GM19438 (cell line): ENCODE results near the gene TAAR1.
"Not testable (repeated sequence)": the region's sequence is repeated elsewhere in the genome, so short reads cannot be mapped to it uniquely, and the experiment has no call there.

Source experiments
- ATAC-seq: cut with Tn5 transposase; IDR thresholded peaks from one replicate; pipeline ENCODE4 v1.9.1; 2021; ENCODE audit warnings: low read depth; ENCODE audit not compliant: unreplicated experiment

TAAR1 gene, protein sequence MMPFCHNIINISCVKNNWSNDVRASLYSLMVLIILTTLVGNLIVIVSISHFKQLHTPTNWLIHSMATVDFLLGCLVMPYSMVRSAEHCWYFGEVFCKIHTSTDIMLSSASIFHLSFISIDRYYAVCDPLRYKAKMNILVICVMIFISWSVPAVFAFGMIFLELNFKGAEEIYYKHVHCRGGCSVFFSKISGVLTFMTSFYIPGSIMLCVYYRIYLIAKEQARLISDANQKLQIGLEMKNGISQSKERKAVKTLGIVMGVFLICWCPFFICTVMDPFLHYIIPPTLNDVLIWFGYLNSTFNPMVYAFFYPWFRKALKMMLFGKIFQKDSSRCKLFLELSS

DNA sequence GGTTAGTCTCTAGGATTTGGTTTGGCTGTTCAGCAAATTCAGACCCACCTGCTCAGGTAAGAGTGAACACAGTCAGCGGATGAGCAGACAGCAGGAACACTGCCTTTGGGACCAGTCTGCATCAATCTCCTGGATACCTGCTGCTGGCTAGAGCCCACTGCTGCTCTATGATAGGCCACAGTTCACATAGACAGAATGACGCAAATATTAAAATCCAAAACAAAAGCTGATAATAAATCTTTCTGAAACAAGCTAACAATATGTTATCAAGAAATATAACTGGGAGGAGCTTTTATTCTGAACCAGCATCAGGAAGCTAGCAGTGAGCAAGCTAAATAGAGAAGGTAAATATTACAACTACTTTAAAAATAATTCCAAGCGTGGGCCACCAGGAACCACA is at the start of gene TAAR1:
Gene TAAR1 (minus strand): TSS at position 101 of the 400 bp plus-strand sequence. CDS start 13,179 bp downstream, outside the sequence.
- no peak for ATAC-seq

DNA sequence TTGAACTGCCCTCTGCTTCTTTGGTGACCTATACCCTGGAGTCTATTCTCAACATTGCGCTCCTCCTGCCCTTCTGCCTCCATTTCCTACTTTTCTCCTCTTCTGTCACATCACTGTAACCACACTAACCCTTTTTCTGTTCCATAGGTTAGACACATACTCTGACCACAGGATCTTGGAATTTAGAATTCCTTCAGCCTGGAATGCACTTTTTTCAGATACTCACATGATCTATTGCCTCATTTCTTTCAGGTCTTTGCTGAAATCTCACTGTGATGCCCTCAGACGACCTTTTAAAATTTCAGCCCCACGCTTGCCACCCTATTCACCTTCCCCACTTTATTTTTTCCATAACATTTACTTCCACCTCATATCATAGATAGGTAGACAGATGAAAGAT is 49.8 kb upstream of the TAAR1 start:
- ATAC-seq, result no peak

DNA sequence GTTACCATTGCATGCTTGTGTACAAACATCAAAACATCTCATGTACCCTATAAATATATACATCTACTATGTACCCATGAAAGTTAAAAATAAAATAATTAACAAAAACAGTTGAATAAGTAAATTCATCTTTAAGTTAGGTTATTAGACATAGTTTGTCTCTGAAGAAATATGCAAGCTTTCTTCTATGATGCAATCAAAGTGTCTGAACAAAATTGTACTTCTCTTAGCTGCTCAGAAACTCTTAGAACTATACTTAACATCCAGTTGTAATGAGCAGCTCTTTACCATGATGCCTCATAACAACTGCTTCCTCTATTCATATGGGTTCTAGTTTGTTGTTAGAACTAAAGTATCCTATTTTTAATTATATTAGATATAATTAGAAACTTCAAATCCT is 49.0 kb upstream of the TAAR1 start:
- no peak for ATAC-seq

DNA sequence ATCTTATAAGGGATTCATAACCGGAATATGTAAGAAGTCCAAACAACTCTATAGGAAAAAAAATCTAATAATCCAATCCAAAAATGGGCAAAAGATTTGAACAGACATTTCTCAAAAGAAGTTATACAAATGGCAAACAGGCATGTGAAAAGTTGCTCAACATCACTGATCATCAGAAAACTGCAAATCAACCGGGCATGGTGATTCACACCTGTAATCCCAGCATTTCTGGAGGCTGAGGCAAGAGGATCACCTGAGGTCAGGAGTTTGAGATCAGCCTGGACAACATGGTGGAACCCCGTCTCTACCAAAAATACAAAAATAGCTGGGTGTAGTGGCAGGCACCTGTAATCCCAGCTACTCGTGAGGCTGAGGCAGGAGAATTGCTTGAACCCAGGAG is 47.8 kb upstream of the TAAR1 start:
- ATAC-seq, result not testable (repeated sequence)

DNA sequence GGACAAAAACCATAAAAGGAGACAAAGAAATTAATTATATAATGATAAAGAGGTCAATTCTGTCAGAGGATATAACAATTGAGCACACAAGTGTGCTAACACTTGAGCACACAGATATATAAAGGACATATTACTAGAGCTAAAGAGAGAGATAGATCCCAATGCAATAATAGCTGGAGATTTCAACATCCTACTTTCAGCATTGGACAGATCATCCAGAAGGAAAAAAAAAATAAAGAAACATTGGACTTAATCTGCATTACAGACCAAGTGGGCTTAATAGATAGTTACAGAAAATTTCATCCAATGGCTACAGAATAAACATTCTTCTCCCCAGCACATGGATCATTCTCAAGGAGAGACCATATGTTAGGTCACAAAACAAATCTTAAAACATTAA is 45.0 kb upstream of the TAAR1 start:
- no peak for ATAC-seq

DNA sequence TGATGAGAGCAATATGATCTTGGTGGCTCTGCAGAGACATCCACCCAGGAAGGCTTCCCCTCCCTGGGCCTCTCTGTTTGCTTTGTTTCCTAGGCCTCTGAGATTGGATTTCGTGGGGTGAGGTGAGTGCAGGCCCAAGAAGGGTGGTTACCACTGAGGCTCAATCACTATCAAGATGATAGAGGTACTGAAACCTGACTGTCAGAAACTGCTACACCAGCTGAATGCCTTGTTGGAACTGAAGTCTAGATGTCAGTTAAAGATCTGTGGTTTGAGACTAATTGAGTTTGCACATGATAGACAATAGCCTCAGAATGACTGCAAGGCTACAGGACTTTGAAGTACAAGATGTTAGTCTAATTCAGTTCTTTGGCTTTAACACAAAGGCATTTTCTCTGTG is 39.6 kb upstream of the TAAR1 start:
- ATAC-seq, result no peak

DNA sequence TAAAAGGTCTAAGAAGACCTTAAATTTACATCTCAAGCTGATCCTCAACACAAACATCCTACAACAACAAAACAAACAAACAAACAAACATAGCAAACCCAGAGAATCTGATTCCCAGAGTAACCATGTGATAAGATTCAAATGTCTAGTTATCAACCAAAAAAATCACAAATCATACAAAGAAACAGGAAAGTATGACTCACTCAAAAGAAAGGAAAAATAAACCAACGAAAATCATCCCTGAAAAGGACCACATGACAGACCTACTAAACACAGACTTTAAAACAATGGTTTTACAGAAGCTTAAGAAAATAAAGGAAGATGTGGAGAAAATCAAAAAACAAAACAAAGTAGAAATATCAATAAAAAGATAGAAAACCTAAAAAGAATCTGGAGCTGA is 36.8 kb upstream of the TAAR1 start:
- ATAC-seq, result no peak

DNA sequence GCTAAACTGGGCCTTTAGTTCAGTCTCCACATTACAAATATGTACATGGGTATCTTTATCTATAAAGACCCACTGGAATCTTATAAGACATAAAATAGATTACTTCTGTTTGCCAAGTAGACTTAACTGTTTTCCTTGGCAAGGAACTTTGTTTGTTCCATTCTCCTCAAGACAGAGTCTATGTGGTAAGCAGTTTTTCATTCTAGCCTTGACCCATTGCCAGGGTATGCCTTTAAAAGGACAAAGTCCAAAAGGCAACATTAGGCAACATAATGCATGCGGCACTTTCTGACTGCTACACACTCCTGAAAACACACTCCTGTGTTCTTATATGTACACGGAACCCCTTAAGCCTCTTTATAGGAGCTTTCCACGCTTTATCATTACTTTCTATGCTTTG is 34.5 kb upstream of the TAAR1 start:
- ATAC-seq, result no peak

DNA sequence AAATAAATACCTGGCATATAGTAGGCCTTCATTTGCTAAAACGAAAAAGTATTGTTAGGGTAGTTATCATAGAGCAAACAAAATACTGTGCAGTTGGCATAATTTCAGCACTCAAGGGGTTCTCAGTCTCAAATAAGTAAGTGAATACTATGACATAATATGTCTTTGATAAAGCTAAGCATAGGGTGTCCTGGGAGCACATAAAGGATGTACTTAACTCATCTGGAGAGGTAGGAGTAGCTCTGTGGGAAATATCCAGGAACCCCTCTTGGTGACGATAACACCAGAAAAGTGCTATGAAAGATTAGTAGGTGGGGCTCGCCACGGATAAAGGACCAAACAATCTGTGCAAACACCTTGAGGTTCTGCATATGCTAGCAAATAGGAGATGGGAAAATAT is 31.7 kb upstream of the TAAR1 start:
- no peak for ATAC-seq

DNA sequence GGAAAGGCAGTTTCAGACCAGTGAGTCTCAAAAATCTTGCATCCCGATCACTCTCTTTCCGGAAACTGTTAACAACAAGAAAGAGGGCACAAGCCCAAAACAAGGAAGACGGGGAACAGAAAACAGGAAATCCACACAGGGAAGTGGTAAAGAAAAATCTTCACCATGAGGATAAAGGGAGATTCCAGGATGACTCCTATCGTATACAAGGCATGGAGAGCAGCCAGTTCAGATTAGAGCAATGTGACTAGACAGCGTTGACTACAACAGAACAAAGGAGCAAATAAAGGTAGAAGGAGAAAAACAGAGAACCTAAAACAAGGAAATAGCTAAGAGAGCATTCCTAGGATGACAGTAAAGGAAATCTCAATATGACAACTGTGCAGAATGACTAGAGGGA is 28.3 kb upstream of the TAAR1 start:
- no peak for ATAC-seq

DNA sequence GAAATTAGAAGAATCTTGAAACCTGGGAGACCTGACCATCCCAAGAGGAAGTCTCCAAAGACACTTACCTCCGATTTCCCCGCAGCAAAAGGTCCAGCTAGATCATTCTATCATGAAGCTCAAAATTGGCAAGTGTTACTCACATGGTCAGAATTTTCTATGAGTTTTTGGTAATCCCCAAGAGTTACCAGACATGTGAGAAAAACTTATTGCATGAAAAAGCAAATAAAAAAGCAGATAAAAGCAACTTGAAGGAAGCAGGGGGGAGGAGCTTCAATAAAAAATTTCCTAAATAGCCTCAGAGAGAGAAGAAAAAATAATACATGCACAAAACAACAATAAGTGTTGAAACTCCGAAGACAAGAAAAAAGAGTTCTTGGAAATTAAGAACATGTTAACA is 27.5 kb upstream of the TAAR1 start:
- ATAC-seq, result no peak

DNA sequence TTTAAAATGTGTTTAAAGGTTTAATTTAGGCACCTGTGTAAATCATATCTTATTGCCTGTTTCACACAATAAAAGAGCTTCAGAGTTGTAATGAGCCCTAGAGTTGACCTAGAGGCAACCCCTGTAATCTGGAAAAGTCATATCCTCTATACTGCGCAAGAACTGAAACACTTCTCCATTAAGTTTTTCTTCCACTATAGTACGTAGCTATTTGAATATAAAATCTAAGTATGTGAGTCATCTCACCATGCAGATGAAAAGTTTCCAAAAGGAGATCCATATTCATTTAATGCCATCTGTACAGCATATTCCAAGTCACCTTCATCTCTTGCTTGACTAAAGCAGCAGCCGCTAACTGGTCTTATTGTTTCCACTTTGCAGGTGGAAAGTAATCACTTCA is 26.0 kb upstream of the TAAR1 start:
- no peak for ATAC-seq

DNA sequence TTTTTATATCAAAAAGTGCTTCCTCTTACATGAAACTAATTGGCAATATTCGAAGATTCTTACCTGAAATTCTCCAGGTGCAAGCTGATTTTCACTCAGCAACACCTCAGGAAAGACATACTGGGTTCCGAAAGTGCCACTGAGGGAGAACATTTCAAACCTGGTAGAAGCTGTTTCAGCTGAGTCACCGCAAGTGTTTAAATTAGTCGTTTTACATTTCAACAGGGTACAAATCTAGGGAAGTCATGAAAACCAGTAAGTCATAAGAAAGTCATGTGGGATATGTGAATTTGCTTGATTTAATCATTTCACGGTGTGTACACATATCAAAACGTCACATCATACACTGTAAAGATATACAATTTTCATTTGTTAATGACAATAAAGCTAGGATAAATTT is 25.3 kb upstream of the TAAR1 start:
- ATAC-seq, result no peak

DNA sequence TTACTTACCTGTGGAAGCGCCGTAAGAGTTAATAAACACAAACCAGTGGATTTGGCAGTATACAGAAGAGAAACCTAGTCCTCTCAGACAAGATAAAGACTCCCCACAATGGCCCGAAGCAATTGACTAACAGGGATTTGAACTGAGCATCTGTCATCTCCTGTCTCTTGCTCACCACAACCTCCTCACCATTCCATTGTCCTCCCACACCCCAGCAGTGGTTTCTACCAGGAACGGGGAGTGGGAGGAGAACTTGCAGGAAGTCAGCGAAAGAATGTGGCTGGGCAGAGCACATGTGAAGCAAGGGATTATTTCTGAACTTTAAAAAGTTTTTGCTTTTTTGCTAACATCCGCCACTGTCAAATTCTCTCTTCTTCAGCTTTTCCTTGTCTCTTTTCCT is 24.6 kb upstream of the TAAR1 start:
- ATAC-seq, result no peak

DNA sequence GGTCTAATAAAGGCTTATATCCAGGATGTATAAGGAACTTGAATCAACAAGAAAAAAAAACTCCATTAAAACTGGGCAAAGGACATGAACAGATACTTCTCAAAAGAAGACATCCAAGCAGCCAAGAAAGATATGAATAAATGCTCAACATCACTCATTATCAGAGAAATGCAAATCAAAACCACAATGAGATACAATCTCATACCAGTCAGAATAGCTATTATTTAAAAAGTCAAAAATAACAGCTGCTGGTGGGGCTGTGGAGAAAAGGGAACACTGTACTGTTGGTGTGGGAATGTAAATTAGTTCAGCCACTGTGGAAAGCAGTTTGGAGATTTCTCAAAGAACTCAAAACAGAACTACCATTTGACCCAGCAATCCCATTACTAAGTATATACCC is 20.1 kb upstream of the TAAR1 start:
- ATAC-seq, result not testable (repeated sequence)

DNA sequence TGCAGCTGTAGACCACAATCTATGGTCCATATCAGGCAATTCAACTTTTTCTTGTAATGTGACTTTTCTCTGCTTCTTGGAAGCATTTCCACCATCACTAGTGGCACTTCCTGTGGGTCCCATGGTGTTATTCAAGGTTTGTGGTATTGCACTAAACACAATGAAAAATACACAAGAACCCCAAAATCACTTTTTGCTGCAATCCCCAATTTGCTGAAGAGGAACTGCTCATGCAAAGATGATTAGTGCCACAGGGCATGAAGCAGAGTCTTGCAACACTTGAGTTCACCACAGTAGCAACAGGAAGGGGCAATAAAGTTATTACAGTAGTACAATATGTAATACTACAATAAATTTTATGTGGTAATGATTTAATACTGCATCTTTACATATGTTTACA is 16.8 kb upstream of the TAAR1 start:
- ATAC-seq, result no peak

DNA sequence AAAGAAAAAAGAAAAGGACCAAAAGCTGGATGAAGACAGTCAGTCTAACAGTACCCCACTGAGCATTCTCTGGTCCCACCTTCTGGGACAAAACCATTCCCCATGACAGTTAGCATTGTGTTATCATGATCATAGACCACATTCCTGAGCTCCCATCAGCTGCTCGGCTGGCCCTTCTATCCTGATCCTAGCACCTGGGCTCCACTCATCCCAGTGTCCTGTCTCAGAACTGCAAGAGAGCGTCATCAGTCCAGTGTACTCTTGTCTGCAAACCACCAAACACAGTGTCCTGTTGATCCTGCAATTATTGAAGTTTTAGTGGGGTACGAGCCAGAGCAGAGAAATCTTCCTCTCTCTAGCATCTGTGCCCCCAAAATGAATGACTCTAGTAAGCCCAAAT is 16.0 kb upstream of the TAAR1 start:
- no peak for ATAC-seq

DNA sequence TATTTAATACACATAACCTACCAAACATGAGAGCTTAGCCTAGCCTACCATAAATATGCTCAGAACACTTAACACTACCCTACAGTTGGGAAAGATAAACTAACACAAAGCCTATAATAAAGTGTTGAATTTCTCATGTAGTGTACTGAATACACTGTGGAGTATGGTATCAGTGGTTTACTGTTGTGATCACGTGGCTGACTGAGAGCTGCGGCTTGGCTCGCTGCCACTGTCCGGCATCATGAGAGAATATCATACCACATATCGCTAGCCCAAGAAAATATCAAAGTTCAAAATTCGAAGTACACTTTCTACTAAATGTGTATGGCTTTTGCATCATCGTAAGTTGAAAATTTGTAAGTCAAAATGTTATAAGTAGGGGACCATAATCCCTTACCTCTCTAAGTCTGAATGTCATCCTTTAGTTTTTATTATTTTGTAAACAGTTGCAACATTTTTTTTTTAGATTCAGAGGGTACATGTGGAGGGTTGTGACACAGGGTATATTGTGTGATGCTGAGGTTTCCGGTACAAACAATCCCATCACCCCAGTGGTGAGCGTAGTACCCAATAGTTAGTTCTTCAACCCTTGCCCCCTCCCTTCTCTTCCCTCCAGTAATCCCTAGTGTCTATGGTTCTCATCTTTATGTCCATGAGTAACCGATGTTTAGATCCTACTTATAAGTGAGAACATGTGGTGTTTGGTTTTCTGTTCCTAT is 14.6 kb upstream of the TAAR1 start:
- no peak for ATAC-seq

DNA sequence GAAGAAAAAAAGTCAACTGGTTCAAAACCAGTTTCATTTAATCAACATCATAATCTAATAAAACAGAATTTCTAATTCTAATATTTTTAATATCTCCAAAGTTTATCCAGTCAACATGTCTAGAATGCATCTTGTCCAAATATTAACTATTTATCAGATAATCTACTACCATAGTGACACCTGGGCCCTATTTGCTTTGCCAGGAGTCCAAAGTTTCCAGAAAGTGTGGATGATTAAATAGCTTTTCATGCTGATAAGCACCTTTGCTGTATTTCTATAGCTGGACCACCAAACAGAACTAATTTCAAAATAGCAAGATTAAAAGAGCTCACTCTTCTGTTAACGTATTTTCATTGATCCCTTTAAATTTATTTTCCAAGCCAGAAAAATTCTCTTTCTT is 12.3 kb upstream of the TAAR1 start:
- ATAC-seq, result no peak

DNA sequence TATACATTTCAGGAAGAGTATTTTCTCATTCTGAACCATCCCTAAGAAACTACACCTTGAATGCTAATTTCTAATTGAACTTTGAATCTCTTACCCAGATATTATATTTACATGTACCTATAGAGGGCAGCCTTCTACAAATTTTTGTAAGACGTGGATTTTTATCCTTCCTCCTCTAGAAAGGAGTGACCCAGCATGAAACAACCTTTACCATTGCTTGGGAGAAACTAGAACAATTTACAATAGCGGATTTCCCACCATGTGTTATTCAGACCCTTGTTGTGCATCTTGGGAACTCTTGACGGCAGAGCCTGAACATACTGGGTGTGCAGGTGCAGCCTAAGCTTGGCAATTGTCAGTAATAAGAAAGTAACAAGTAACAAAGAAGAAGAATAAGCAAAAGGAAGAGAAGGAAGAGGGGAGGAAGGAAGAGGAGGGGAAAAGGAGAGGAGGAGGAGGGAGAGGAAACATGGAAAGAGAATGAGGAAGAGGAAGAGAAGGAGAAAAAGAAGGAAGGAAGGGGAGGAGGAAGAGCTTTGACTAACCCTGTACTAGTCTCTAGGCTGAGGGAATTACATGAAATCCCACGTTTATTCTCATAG is 10.8 kb upstream of the TAAR1 start:
- ATAC-seq, result peak; percentile 71

DNA sequence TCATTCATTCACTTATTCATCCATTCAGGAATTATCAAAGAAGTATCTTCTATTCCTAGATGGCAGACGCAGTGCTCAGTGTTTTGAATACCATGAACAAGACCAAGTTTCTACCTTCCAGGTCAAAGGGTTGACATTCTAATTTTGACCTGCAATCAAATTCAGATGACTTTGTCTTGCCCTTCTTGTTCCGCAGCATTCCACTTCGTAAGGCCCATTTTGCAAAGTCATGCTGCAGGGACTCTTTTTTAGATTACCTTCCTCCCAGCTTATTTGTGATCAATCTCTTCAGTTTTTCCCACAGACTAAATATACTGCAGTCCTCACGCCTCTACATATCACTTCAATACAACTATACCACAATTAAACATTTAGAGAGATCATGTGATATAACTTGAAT is 7.1 kb upstream of the TAAR1 start:
- ATAC-seq, result no peak
